H4 (cell line): ENCODE measurements around the gene DNAL1. TPM values are rescaled to one million over a fixed set of nuclear protein-coding genes. Genes with fewer than 3 reads are reported as not detected.

Experiments
- DNase-seq: peaks from one replicate; pipeline ENCODE4 v3.0.0-alpha.2; 2015; ENCODE audit warnings: low spot score
- total RNA-seq: library from RNA; depleted of rRNA; stranded (reverse); fragments of >200 nt; shearing (Covaris generic); gene quantifications from 2 replicates; pipeline ENCODE4 v1.2.3, GENCODE V29; 2014; rRNA removed

Gene DNAL1
- total RNA-seq, 1 experiment from 2014 or later, result 8.1 TPM

DNA sequence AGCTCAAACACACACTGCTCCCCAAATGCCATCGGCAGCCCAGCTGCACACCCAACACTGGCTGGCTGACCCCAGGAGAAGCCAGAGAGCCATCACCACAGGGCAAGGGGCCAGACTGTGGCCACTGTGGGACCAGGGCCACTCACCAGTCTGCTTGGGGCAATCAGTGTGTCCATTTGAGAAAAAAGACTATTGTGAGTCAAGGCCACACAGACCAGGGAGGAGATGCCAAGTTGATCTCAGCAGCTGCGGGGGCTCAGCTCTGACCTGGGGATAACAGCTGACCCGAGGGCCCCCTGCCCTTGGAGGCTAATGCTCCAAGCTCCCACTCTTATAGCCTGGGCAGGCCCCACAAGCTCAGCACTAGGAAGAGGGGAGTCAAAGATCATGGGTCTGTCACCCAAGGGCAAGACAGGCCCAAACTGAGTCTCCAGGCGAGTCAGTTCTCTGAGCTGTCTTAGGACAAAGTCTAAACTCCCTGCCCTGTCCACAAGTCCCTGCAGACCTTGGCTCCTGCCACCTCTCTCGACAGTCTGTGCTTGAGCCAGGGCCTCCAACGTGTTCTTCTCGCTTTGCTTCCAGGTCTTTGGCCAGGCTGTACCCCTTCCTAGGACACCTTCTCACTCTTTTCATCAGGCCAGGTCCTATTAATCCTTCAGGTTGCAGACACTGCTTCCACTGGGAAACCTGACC, 99.5 kb downstream of the DNAL1 start:
- DNase-seq, result no peak

DNA sequence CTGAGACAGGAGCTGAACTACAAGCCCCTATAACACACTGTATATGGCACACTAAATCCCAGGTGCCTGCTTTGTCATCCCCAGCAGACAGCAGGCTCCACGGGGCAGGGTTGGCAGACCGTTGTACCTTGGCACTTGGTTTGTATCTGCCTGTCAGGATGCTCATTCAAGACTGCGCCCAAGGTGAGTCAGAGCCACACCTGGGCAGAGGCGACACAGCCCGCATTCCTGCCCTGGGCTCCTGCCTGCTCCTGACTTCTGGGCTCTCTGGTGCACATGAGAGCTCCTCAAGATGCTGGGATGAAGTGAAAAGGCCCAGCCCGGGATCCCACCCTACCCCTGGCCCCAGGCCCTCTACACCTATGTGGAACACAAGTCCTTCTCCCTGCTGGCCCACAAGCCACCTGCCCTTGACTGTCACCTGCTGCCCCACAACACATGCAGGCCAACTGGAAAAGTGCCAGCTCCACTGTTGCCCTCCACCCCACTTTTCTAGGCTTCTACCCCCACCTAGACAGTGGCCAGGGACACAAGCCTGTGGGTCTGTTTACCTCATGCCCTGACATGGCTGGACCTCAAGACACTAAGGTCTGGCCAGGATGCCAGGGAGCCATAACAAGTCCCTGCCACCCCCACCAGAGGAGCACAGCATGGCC, 100.2 kb downstream of the DNAL1 start:
- DNase-seq, result no peak

DNA sequence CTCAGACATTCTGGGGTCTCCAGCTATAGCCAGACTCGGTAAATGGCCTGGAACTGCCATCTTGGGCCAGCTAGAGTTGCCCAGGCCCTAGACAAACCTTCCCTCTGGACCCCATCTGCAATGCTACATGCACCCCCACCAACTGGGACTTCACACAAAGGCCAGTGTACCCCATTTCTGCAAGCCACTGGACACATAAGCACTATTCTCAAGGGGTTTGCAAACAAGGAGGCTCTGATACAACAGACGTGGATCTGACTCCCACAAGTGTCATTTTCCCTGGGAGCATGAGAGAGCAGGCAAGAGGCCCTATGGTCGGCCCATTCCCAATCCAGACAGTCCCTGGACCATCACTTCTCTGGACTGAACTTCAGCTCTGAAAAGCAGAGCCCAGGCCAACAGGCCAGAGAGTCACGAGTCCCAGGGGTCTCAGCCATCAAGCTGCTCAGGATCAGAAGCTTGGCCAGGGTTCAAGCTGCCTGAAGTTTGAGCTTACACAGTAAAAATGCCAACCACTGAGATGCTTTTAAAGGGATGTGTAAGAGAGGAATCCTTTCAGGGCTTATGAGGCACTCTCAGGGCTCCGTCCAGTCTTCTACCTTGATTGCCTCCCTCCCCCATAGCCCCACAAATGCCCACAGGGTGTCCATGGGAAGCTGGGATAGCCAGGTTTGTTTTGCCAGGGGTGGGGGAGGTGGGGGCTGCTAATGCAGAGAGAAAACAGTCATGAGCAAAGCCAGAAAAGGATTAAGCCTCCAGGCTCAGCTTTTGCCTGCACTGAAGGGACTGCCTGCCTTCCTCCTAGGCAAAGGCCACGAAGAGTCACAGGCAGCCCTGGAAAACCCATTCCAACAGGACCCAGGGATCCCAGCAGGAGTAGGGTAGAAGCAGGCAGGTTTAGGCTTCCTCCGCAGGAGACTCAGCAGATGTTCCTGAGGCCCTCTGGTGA, 101.1 kb downstream of the DNAL1 start:
- no peak for DNase-seq

DNA sequence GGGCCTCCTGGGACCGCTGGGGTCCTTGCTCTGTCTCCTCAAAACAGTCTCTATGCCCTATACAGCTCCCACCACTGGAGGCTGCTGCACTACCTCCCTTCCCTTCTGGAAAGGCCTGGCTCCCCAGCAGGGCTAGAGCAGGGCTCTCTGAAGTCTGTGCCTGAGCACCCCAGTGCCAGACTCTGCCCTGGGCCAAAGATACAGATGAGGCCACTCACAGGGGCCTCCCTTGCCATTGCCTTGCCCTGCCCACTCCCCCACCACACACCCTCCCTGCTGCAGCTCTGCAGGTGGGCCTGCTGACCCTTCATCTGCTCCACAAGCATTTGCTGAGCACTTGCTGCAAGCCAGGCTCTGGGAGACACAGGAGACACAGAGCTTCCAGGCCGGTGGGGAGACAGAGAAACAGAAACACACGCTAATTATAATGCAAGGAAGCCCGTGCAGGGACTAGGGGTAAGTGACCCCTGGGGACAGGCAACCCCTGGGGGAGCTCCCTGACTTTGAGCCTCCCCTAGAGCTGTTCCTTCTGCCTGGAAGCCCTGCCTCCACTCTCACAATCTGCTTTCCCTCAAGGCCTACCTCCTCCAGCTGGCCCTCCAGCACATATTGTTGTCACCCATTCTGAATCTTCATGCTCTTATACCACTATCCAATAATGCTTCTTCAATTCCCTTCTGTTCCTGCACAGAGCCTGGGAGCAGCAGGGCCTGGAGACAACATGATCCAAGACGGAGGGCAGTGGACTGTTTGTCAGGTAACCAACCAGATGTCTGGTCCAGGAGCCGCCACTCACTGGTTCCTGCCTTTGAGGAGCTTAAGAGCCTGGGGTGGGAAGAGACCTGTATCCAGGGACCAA, 102.0 kb downstream of the DNAL1 start:
- DNase-seq, result no peak

DNA sequence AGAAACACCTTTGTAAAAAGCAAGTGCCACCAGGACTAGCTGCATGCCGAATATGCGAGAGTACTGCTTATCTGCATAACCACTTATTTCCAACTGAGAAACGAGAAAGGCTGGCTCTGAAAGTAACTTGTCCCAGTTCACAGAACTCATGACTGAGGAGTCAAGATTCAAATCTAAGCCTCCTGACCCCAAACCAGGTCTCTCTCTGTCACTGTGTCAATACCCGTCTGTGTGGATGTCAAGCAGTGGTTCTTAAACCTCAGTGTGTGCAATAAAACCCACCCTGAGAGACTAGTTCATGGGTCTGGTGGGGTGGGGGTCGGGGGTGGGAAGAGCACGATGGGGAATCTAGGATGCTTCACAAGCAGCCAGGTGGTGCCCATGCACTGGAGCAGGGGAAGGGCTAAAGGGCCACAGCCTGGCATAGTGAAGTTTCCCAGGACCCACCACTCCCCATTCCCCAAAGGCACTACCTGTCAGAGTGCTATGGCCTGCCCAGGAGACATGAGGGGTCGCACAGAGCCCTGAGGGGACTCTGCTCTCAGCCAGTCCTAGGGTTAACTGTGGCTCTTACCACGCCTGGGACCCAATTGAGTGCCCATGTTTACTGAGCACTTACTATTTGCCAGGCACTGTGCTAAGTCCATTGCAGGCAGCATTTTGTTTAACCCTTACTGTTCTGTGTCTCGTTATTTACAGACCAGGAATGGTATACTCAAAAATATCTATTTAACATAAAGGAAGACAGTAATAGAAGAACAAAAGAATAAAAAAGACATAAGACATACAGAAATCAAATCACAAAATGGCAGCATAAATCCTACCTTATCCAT, 102.8 kb downstream of the DNAL1 start:
- DNase-seq, result no peak

DNA sequence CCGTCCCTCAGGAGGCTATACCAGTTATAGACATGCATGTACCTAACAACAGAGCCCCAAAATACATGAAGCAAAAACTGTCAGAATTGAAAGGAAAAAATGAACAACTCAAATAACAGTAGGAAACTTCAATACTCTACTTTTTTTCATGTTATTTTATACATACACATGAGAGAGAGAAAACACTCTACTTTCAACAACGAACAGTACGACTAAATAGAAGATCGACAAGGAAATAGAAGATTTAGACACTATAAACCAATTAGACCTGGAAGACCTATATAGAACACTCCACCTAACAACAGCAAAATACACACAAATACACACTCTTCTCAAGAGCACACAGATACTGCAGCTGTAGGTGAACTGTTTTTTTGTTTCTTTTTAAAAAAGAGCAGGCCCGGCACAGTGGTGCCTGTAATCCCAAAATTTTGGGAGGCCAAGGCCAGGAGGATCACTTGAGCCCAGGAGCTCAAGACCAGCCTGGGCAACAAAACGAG, 104.1 kb downstream of the DNAL1 start:
- DNase-seq, result no peak

DNA sequence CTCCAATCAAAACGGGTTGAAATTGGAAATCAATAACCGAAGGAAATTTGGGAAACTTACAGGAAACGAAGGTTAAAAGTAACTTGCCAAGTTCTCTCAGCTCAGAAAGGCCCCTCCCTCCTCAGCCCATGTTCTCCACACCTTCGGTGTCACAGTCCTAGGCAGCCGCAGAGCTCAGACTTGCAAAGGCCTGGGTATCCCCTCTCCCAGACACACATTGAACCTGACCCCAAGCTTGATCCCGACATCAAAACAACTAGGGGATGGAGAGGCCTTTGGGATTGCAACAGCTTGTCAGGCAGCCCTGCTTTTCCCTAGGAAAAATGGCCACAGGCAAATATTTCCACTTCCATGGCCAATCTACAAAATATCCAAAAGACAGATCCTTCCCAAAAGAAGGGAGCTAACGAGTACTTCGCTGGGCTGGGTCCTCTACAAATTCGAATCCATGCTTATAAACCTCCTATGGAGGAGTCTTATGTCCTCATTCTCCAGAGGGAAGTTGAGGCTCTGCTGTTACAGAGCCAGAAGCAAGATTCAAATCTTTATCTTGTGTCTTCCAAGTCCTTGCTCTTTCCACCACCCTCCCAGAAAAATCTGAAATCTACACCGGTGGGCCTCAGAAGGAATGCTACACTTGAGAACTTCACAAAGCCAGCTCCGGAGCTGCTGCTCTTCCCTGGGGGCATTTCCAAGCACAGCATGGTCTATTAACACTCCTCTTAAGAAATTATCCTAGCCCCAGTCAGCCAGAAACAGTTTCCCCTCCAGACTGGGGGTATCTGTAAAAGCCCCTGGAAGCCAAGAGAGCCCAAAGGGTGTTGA, 105.1 kb downstream of the DNAL1 start:
- no peak for DNase-seq

DNA sequence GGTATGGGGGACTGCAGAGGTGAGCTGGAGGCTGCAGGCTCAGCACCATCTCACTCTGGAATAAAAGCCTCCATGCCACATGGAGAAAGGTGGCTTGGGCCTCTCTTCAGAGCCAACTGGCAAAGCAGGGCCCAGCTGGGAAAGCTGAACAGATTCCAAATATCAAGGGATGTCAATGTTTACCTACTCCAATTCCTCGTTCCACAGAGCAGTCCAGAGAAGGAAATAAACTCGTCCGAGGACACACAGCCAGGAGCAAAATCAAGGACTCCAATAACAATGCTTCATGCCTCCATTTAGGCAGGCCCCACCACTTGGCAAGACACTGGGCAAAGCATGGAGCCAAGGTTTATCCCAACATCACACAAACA, 105.7 kb downstream of the DNAL1 start:
- no peak for DNase-seq

DNA sequence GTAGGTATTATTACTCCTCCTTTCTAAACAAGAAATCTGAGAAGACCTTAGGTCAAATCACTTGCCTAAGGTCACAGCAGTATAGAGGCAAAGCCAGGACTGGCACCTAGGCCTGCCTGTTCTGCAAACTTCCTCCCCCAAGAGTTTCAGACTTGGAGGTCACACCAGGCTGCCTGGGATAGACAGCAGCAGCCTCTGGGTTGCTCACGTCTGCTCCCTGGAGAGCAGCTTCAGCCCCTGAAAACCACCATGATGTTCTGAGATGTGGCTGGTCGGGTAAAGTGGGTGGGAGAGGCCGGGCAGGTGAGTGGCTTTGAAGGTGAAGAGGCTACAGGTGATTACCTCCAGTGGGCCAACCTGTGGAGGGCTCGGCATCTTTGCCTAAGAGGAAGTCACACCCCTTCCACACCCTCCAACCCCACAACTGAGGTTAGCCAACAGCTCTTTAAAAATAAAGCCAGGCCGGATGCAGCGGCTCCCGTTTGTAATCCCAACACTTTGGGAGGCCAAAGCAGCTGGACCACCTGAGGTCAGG, 106.4 kb downstream of the DNAL1 start:
- no peak for DNase-seq

DNA sequence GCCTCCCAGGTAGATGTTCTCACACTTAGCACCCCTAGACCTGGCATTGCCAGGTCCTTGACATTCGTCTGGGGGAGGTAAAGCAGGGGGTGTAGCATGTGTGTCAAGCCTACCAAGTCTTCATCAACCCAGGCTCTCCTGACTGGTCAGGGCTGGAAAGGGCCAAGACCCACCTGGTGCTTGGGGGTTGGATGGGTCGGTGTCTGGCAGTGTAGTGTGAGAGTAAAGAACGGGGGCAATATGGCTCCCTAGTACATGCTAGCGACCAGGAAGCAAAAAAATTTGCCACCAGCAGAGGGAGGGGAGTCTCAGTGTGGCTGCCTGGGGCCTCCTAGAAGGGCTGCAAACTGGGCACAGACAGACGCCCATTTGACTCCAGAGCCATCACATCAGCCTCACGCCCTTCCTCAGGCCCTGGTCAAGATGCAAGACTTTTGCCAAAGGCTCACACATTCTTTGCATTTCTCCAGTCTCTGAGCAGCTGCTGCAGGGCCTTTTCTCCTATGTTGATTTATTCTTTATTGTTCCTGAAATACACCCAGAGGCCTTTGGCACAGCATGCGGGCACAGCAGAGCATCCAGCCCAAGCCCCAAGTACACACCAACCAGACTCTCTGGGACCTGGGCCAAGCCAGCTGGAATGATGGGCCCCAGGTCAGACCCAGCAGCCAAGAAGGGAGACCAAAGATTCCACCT, 107.7 kb downstream of the DNAL1 start:
- DNase-seq, result peak; percentile 87

Other genes starting within 250 kb of the DNAL1 start
- 13.2 and 16.1 TPM in 2 replicates for gene NUMB, start 186.4 kb upstream of the DNAL1 start, total RNA-seq
- gene RIOX1, start 154.1 kb upstream of the DNAL1 start, total RNA-seq, result 9.0 and 12.3 TPM in 2 replicates
- not detected in 2 replicates for gene ACOT1, start 107.8 kb upstream of the DNAL1 start, total RNA-seq
- not detected in 2 replicates for gene HEATR4, start 86.0 kb upstream of the DNAL1 start, total RNA-seq
- 39.0 and 41.0 TPM in 2 replicates for gene ACOT2, start 75.8 kb upstream of the DNAL1 start, total RNA-seq
- gene ACOT4, start 53.1 kb upstream of the DNAL1 start, total RNA-seq, result 0.19 TPM in 1 of 2 replicates, not detected in the other
- gene ACOT6, start 32.5 kb upstream of the DNAL1 start, total RNA-seq, result not detected in 2 replicates
- 12.9 and 14.0 TPM in 2 replicates for gene PNMA1, start 69.4 kb downstream of the DNAL1 start, total RNA-seq
- gene PTGR2, start 206.8 kb downstream of the DNAL1 start, total RNA-seq, result 1.8 and 7.2 TPM in 2 replicates
- 94.4 and 95.4 TPM in 2 replicates for gene ZNF410, start 241.9 kb downstream of the DNAL1 start, total RNA-seq